ENCODE data around the gene PIK3R2.

Gene PIK3R2

DNA sequence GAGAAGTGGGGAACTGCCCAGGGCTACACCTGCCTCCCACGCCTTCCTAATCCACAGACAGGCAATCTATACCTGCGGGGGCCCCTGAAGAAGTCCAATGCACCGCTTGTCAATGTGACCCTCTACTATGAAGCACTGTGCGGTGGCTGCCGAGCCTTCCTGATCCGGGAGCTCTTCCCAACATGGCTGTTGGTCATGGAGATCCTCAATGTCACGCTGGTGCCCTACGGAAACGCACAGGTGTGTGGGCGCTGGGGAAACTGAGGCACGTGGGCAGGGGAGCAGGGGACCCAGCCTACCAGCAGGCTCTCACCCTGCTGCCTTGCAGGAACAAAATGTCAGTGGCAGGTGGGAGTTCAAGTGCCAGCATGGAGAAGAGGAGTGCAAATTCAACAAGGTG lies 22.0 kb downstream of the PIK3R2 start:
- Histone ChIP-seq H3K27ac (ENCODE audit: low read depth, low read length) (peak overlapping the region; percentile 93), H3K27me3 (ENCODE audit: low read length) (no peaks in the 10 kb centered on the region), H4K20me1 (ENCODE audit: low read depth, low read length) (peaks cover 4% of the 10 kb centered on the region; the same call in 1 of the 2 replicates), H3K9me3 (ENCODE audit: insufficient read depth, low read length) (no peaks in the 10 kb centered on the region), H3F3A (ENCODE audit: insufficient read depth) (peaks cover 53% of the 10 kb centered on the region), H2AFZ (ENCODE audit: low read depth, low read length, severe bottlenecking) (no peak overlapping the region), H3K9ac (ENCODE audit: low read length) (peak overlapping the region; percentile 84), H3K4me2 (ENCODE audit: low read depth, low read length, poor library complexity, severe bottlenecking) (peak overlapping the region; percentile 98), H3K36me3 (ENCODE audit: low read length) (peaks cover 22% of the 10 kb centered on the region), H3K9me2 (replicated peaks; ENCODE audit: insufficient read depth, low read length) (no peaks in the 10 kb centered on the region), H3K4me3 (ENCODE audit: insufficient read depth, low read length, poor library complexity, severe bottlenecking) (peak overlapping the region; percentile 66), H3K79me2 (ENCODE audit: insufficient read depth, low read length) (peaks cover 26% of the 10 kb centered on the region)
- TF ChIP-seq, protein P1, sequence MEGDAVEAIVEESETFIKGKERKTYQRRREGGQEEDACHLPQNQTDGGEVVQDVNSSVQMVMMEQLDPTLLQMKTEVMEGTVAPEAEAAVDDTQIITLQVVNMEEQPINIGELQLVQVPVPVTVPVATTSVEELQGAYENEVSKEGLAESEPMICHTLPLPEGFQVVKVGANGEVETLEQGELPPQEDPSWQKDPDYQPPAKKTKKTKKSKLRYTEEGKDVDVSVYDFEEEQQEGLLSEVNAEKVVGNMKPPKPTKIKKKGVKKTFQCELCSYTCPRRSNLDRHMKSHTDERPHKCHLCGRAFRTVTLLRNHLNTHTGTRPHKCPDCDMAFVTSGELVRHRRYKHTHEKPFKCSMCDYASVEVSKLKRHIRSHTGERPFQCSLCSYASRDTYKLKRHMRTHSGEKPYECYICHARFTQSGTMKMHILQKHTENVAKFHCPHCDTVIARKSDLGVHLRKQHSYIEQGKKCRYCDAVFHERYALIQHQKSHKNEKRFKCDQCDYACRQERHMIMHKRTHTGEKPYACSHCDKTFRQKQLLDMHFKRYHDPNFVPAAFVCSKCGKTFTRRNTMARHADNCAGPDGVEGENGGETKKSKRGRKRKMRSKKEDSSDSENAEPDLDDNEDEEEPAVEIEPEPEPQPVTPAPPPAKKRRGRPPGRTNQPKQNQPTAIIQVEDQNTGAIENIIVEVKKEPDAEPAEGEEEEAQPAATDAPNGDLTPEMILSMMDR (IDR thresholded peaks at IDR 0.05; ENCODE audit: insufficient read depth, low read length, poor library complexity, severe bottlenecking), result no peak
- no peak for TF ChIP-seq EZH2phosphoT487 (conservative IDR thresholded peaks at IDR 0.05; ENCODE audit: low read length)

GRCh38 chr19:18176367-18177310 lies 23.7 kb downstream of the PIK3R2 start:
- H3K4me3 ChIP-seq (ENCODE audit: insufficient read depth, low read length, poor library complexity, severe bottlenecking), result no peak overlapping the region
- H3K9ac ChIP-seq (ENCODE audit: low read length), result peak overlapping the region; percentile 7; the same call in 1 of the 2 replicates
- peaks cover 4% of the 10 kb centered on the region; the same call in 1 of the 2 replicates for H4K20me1 ChIP-seq (ENCODE audit: low read depth, low read length)
- H3K27me3 ChIP-seq (ENCODE audit: low read length), result no peaks in the 10 kb centered on the region
- H3K27ac ChIP-seq (ENCODE audit: low read depth, low read length), result peak overlapping the region; percentile 22
- H3K36me3 ChIP-seq (ENCODE audit: low read length), result peaks cover 22% of the 10 kb centered on the region
- no peak for TF ChIP-seq EZH2phosphoT487 (conservative IDR thresholded peaks at IDR 0.05; ENCODE audit: low read length)
- TF ChIP-seq, protein P1 (IDR thresholded peaks at IDR 0.05; ENCODE audit: insufficient read depth, low read length, poor library complexity, severe bottlenecking), result no peak
- H3K9me2 ChIP-seq (replicated peaks; ENCODE audit: insufficient read depth, low read length), result no peaks in the 10 kb centered on the region
- H3F3A ChIP-seq (ENCODE audit: insufficient read depth), result peaks cover 52% of the 10 kb centered on the region
- H3K9me3 ChIP-seq (ENCODE audit: insufficient read depth, low read length), result no peaks in the 10 kb centered on the region
- H3K79me2 ChIP-seq (ENCODE audit: insufficient read depth, low read length), result peaks cover 26% of the 10 kb centered on the region
- peak overlapping the region; percentile 21 for H3K4me2 ChIP-seq (ENCODE audit: low read depth, low read length, poor library complexity, severe bottlenecking)
- no peak overlapping the region for H2AFZ ChIP-seq (ENCODE audit: low read depth, low read length, severe bottlenecking)

DNA sequence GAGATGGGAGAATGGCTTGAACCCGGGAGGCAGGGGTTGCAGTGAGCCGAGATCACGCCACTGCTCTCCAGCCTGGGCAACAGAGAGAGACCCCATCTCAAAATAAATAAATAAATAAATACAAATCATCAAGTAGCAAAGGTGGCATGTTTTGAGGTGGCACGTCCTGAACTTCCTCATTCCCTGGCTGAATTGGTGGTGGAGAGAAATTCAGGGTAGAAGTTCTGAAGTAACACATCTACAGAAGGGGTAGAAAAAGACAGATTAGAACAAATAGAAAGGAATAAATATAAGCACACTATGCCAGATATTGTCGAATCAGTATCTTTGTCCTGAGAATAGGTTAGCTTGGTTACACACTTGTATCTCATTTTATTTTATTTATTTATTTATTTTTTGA lies 27.0 kb downstream of the PIK3R2 start:
- Histone ChIP-seq H3K9ac (ENCODE audit: low read length) (no peak overlapping the region), H3K79me2 (ENCODE audit: insufficient read depth, low read length) (peaks cover 13% of the 10 kb centered on the region), H3K4me2 (ENCODE audit: low read depth, low read length, poor library complexity, severe bottlenecking) (peak overlapping the region; percentile 37), H4K20me1 (ENCODE audit: low read depth, low read length) (peaks cover 2% of the 10 kb centered on the region; the same call in 1 of the 2 replicates), H3K36me3 (ENCODE audit: low read length) (peaks cover 18% of the 10 kb centered on the region), H3K4me3 (ENCODE audit: insufficient read depth, low read length, poor library complexity, severe bottlenecking) (peak overlapping the region; percentile 29), H3K27ac (ENCODE audit: low read depth, low read length) (peak overlapping the region; percentile 79), H3F3A (ENCODE audit: insufficient read depth) (peaks cover 59% of the 10 kb centered on the region), H3K27me3 (ENCODE audit: low read length) (no peaks in the 10 kb centered on the region), H3K9me2 (replicated peaks; ENCODE audit: insufficient read depth, low read length) (no peaks in the 10 kb centered on the region), H2AFZ (ENCODE audit: low read depth, low read length, severe bottlenecking) (no peak overlapping the region), H3K9me3 (ENCODE audit: insufficient read depth, low read length) (no peaks in the 10 kb centered on the region)
- no peak for TF ChIP-seq EZH2phosphoT487 (conservative IDR thresholded peaks at IDR 0.05; ENCODE audit: low read length)
- TF ChIP-seq, protein P1 (IDR thresholded peaks at IDR 0.05; ENCODE audit: insufficient read depth, low read length, poor library complexity, severe bottlenecking), result no peak

All from SU-DHL-6 (cell line).